Measurements from ENCODE around the gene MCC. TPM values are rescaled to one million over a fixed set of nuclear protein-coding genes. Genes with fewer than 3 reads are reported as not detected.

MCC gene
- total and polyA plus RNA-seq, 2 of the 4 experiments (the other 2 are of a cell fraction): 5.0 to 20.6 TPM

DNA sequence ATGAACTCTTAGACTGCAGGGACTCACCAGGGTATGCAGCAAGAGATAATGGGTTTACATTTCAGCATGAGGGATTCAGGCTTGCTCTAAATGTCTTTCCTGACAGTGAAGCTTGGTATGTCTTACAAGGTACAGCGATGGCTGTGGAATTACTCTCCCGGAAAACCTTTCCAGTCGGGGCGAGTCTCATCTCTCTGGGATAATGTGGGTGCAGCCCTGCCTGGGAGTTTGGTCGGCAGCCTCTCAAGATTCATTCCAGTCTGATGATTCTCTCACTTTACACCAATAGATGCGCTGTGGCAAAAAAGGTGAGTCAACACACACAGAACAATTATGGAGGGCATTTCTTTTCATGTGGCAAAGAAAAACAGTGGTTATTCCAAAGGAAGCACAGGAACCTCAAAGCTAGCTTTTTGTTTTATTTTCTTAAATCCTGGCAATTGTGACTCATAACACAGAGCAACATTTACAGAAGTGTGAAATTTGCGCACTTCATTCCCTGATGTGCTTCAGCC lies 321.3 kb downstream of the MCC start:
- peak overlapping the region; percentile 48 for H2AFZ ChIP-seq (replicated peaks; ENCODE audit: low read length, poor library complexity)
- 0 out of 2 replicates have a peak, but pooled peaks cover 12% of the 10 kb centered on the region for H3K9me1 ChIP-seq (ENCODE audit: insufficient read depth, low read length)
- H3K23ac ChIP-seq (ENCODE audit: low read depth, low read length): peak overlapping the region; percentile 94
- peaks cover 21 to 30% of the 10 kb centered on the region in 2 experiments for H3K79me1 ChIP-seq (ENCODE audit: low read depth in 1 of 2, low read length in 2 of 2)
- no peaks in the 10 kb centered on the region for H3K27me3 ChIP-seq (ENCODE audit: control insufficient read depth, insufficient read depth, low read length)
- peaks cover 26% of the 10 kb centered on the region for H3K4me1 ChIP-seq (ENCODE audit: control insufficient read depth, insufficient read depth, low read length)
- intact Hi-C loops (cut with micrococcal nuclease): loop anchor here (1.0 to 2.0 kb wide), 2 partner anchors 20 to 128 kb away; no protein-coding TSS in a partner anchor
- peak overlapping the region; percentile 65 for H3K14ac ChIP-seq (replicated peaks; ENCODE audit: low read depth, low read length)
- ChIA-PET POLR2A (ENCODE audit: unreplicated experiment) (interaction anchor here (0.6 kb wide), 1 partner anchor 103 kb away, joined by 3 read pairs; no protein-coding TSS in a partner anchor), CTCF (interaction anchor here (0.6 to 1.2 kb wide), 5 partner anchors 13 to 154 kb away, joined by 3 to 5 read pairs (median 3); no protein-coding TSS in a partner anchor)
- peak overlapping the region; percentile 84 for H3K4ac ChIP-seq (ENCODE audit: low read depth, low read length)
- H4K8ac ChIP-seq (ENCODE audit: low read depth in 2 of 2, low read length in 2 of 2): peak overlapping the region in 1 of 2 experiments; percentile 92; a peak in 3 of 4 replicates
- H3K27ac ChIP-seq (ENCODE audit: insufficient read depth, low read length): peak overlapping the region; percentile 85
- peak overlapping the region; percentile 0; the same call in 1 of the 2 replicates for H3K9ac ChIP-seq (ENCODE audit: low read depth, low read length)
- BruUV-seq (replicated peaks): no TSS peak
- no peaks in the 10 kb centered on the region for H3K36me3 ChIP-seq (ENCODE audit: control insufficient read depth, insufficient read depth, low read length)
- no CpG with 5 or more reads among the region's 7 CpGs for WGBS, 2 experiments (ENCODE audit: extremely low coverage in 2 of 2, insufficient read length in 1 of 2)
- H3K4me2 ChIP-seq (ENCODE audit: low read depth, low read length): peak overlapping the region; percentile 79
- dilution Hi-C loops (cut with HindIII; ENCODE audit: low sequenced_read_pairs, unreplicated experiment): no loop called here
- peak overlapping the region; percentile 96 for H4K91ac ChIP-seq (ENCODE audit: insufficient read depth, low read depth, low read length)
- in situ Hi-C loops (cut with MboI; ENCODE audit: low sequenced_read_pairs): no loop called here
- DNase-seq (peak; percentile 89), ATAC-seq (ENCODE audit: low read depth) (peak; percentile 47)
- peak overlapping the region; percentile 67 for H2BK20ac ChIP-seq (ENCODE audit: low read depth, low read length)
- no peak overlapping the region for H3K4me3 ChIP-seq (ENCODE audit: insufficient read depth, low read depth, low read length)
- H4K20me1 ChIP-seq (ENCODE audit: insufficient read depth, low read length): peaks cover 7% of the 10 kb centered on the region
- peak overlapping the region; percentile 77 for H3K56ac ChIP-seq (ENCODE audit: extremely low read depth, insufficient read depth, low read length)
- H3K9me3 ChIP-seq (ENCODE audit: control insufficient read depth, insufficient read depth, low read length): no peaks in the 10 kb centered on the region
- H4K5ac ChIP-seq (ENCODE audit: low read depth, low read length): peak overlapping the region; percentile 80
- peak overlapping the region; percentile 59; the same call in 1 of the 3 replicates for H2BK15ac ChIP-seq (ENCODE audit: low read depth, low read length)
- peak overlapping the region; percentile 77 for H2BK120ac ChIP-seq (ENCODE audit: low read depth, low read length)
- peak overlapping the region; percentile 73 for H2AK5ac ChIP-seq (ENCODE audit: low read depth, low read length)
- peak overlapping the region; percentile 81 for H3K18ac ChIP-seq (ENCODE audit: low read depth, low read length)
- peak overlapping the region; percentile 96 for H2BK5ac ChIP-seq (ENCODE audit: low read depth, low read length, poor library complexity, severe bottlenecking)
- peak overlapping the region; percentile 6 for H2AK9ac ChIP-seq (replicated peaks; ENCODE audit: low read depth, low read length, poor library complexity)
- TF ChIP-seq, protein P1, sequence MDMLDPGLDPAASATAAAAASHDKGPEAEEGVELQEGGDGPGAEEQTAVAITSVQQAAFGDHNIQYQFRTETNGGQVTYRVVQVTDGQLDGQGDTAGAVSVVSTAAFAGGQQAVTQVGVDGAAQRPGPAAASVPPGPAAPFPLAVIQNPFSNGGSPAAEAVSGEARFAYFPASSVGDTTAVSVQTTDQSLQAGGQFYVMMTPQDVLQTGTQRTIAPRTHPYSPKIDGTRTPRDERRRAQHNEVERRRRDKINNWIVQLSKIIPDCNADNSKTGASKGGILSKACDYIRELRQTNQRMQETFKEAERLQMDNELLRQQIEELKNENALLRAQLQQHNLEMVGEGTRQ (IDR thresholded peaks at IDR 0.05; ENCODE audit: low read depth, low read length): no peak
- TF ChIP-seq CTCF (conservative IDR thresholded peaks at IDR 0.05; ENCODE audit: low read depth, low read length): no peak
- TF ChIP-seq RAD21 (IDR thresholded peaks at IDR 0.05; ENCODE audit: low read length): peak; percentile 12; the same call in 1 of the 2 replicates
- no peak for TF ChIP-seq SMC3 (IDR thresholded peaks at IDR 0.05; ENCODE audit: low read depth, low read length)
- no peak for TF ChIP-seq NFE2L2 (IDR thresholded peaks at IDR 0.05; ENCODE audit: low read depth, low read length)
- no peak for TF ChIP-seq CHD1 (IDR thresholded peaks at IDR 0.05; ENCODE audit: low read depth, low read length)
- TF ChIP-seq BHLHE40 (IDR thresholded peaks at IDR 0.05; ENCODE audit: low read depth, low read length): peak; percentile 33; the same call in 1 of the 2 replicates
- TF ChIP-seq CEBPB (IDR thresholded peaks at IDR 0.05; ENCODE audit: low read depth, low read length): no peak
- no peak for TF ChIP-seq RCOR1 (IDR thresholded peaks at IDR 0.05; ENCODE audit: insufficient replicate concordance, low read length)
- no peak for TF ChIP-seq MXI1 (IDR thresholded peaks at IDR 0.05; ENCODE audit: borderline replicate concordance, low read depth, low read length)
- TF ChIP-seq ELK1 (IDR thresholded peaks at IDR 0.05; ENCODE audit: borderline replicate concordance, low read depth, low read length): no peak
- TF ChIP-seq MAFK (IDR thresholded peaks at IDR 0.05; ENCODE audit: low read depth, low read length): no peak
- TF ChIP-seq FOS (IDR thresholded peaks at IDR 0.05; ENCODE audit: low read depth, low read length): peak; percentile 67
- no peak for TF ChIP-seq POLR2A (IDR thresholded peaks at IDR 0.05; ENCODE audit: low read depth, low read length)
- TF ChIP-seq MAZ (IDR thresholded peaks at IDR 0.05; ENCODE audit: borderline replicate concordance, low read depth, low read length): 0 out of 2 replicates have a peak, but pooled peaks have one; percentile 17
